Measurements from ENCODE around the gene TAAR8.

- no peak for TF ChIP-seq EZH2 (optimal IDR thresholded peaks at IDR 0.05; ENCODE audit: low read depth, low read length)
- no peak for TF ChIP-seq CTCF (IDR thresholded peaks at IDR 0.05; ENCODE audit: low read length)
- TF ChIP-seq EZH2phosphoT487 (IDR thresholded peaks at IDR 0.05; ENCODE audit: low read length), result no peak
Measured at GRCh38 chr6:132504757-132505156, 47.7 kb upstream of the TAAR8 start.

All from MM.1S (cell line).